K562 (cell line): ENCODE data around the gene MYO1E. TPM values are rescaled to one million over a fixed set of nuclear protein-coding genes. Genes with fewer than 3 reads are reported as not detected.

ENCODE experiments used
- ATAC-seq: fragments of 200-7000 bp; cut with Tn5 transposase; 3 replicates; pipeline ENCODE4 v1.9.1; 2020; ENCODE audit warnings: moderate library complexity
- BruUV-seq: library from RNA; stranded (reverse); fragments of 400-500 nt; replicated peaks from 2 replicates; lab custom pipeline; 2021; lab: Mats Ljungman, UMichigan
- CTCF ChIA-PET: fragments of 300-600 bp; formaldehyde crosslinking; extraction: SDS; loops from one replicate; lab custom pipeline; 2021; ENCODE audit warnings: low intra/inter-chr PET ratio; lab: Yijun Ruan, JAX
- POLR2A ChIA-PET: fragments of 300-600, 350-650 bp; sonication (Branson Sonifier 250); formaldehyde crosslinking; extraction: SDS; loops from one replicate; lab custom pipeline; 2021; ENCODE audit warnings: antibody characterized with exemption, inconsistent platforms; lab: Yijun Ruan, JAX
- DNase-seq, 4 experiments: peaks; one replicate each; pipeline versions ENCODE4 v3.0.0 to v3.0.0-alpha.2; 2011 to 2018; ENCODE audit warnings: low spot score in 3 of 4, mixed read lengths in 3 of 4; ENCODE audit errors: extremely low read depth in 1 of 4
- FAIRE-seq: peaks from 2 replicates; lab custom pipeline; 2011; peaks lifted over from hg19 to GRCh38; lab: Jason Lieb, UNC
- H2AFZ ChIP-seq: 2 replicates; pipeline ENCODE4 v1.6.0; 2011; ENCODE audit warnings: low read depth, low read length, control low read depth, inconsistent platforms
- H3K27ac ChIP-seq: fragments of 200-600 bp; 3 replicates; pipeline ENCODE4 v1.8.0; 2011; ENCODE audit warnings: low read depth, mild to moderate bottlenecking, control low read depth, inconsistent platforms, low read length, moderate library complexity, mixed read lengths; ENCODE audit errors: extremely low read depth
- H3K27me3 ChIP-seq, 2 experiments: fragments of 300-600 bp in 1 of 2; 2 replicates in 1 of 2; 3 replicates in 1 of 2; pipeline versions ENCODE4 v1.6.0 to v1.8.0; 2011; ENCODE audit warnings: inconsistent platforms in 2 of 2, low read length in 2 of 2, mild to moderate bottlenecking in 1 of 2, mixed read lengths in 1 of 2, moderate library complexity in 1 of 2; ENCODE audit not compliant: control insufficient read depth in 2 of 2, insufficient read depth in 2 of 2
- H3K36me3 ChIP-seq: fragments of 300-600 bp; 3 replicates; pipeline ENCODE4 v1.8.0; 2011; ENCODE audit warnings: mild to moderate bottlenecking, low read length, inconsistent platforms; ENCODE audit not compliant: control insufficient read depth, insufficient read depth
- H3K4me1 ChIP-seq, 2 experiments: fragments of 200-600 bp in 1 of 2; replicated peaks in 1 of 2; 2 replicates in 1 of 2; 3 replicates in 1 of 2; pipeline versions ENCODE4 v1.5.1 to v1.8.0; 2011; ENCODE audit warnings: inconsistent platforms in 2 of 2, low read length in 2 of 2, mild to moderate bottlenecking in 1 of 2, mixed read lengths in 1 of 2, moderate library complexity in 1 of 2; ENCODE audit not compliant: control insufficient read depth in 2 of 2, insufficient read depth in 2 of 2
- H3K4me2 ChIP-seq: 2 replicates; pipeline ENCODE4 v1.6.1; 2011; ENCODE audit warnings: low read length, control low read depth, inconsistent platforms, mixed read lengths; ENCODE audit not compliant: insufficient read depth
- H3K4me3 ChIP-seq: fragments of 200-600 bp; sonication (generic), shearing (Covaris generic); 2 replicates; pipeline ENCODE4 v1.5.1; 2016; ENCODE audit warnings: control low read depth, inconsistent platforms
- H3K79me2 ChIP-seq: fragments of 200-600 bp; 3 replicates; pipeline ENCODE4 v1.8.0; 2011; ENCODE audit warnings: low read length, inconsistent platforms; ENCODE audit not compliant: control insufficient read depth, insufficient read depth
- H3K9ac ChIP-seq, 2 experiments: 2 replicates each; pipeline versions ENCODE4 v1.6.0 to v1.6.1; 2011; ENCODE audit warnings: low read depth in 2 of 2, low read length in 2 of 2, control low read depth in 1 of 2, inconsistent platforms in 1 of 2, mild to moderate bottlenecking in 1 of 2, mixed read lengths in 1 of 2; ENCODE audit not compliant: insufficient read depth in 1 of 2
- H3K9me1 ChIP-seq: one replicate; pipeline ENCODE4 v1.6.0; 2011; ENCODE audit warnings: inconsistent platforms, mild to moderate bottlenecking, low read length, moderate library complexity; ENCODE audit not compliant: control insufficient read depth, insufficient read depth
- H3K9me3 ChIP-seq: replicated peaks from 2 replicates; pipeline ENCODE4 v1.5.1; 2011; ENCODE audit warnings: low read depth, low read length, inconsistent platforms; ENCODE audit not compliant: control insufficient read depth, insufficient read depth
- H4K20me1 ChIP-seq: replicated peaks from 2 replicates; pipeline ENCODE4 v1.6.1; 2011; ENCODE audit warnings: low read length, inconsistent platforms, mixed read lengths; ENCODE audit not compliant: control insufficient read depth, insufficient read depth
- BDP1 ChIP-seq: IDR thresholded peaks from 3 replicates; pipeline ENCODE4 v1.6.1; 2011; ENCODE audit not compliant: insufficient read length, insufficient read depth
- CEBPG ChIP-seq, 3 experiments: fragments of 200-800 bp in 1 of 3; sonication (Bioruptor generic) in 1 of 3; sonication (generic) in 1 of 3; formaldehyde crosslinking in 1 of 3; IDR thresholded peaks in 2 of 3; conservative IDR thresholded peaks in 1 of 3; 2 replicates each; pipeline versions ENCODE4 v1.6.1 to v1.8.0; 2016 to 2022; ENCODE audit warnings: missing compliant biosample characterization in 2 of 3, missing genetic modification characterization in 2 of 3, mild to moderate bottlenecking in 1 of 3, missing genetic modification reagents in 1 of 3
- SPI1 ChIP-seq: IDR thresholded peaks from 2 replicates; pipeline ENCODE4 v1.6.1; 2011; ENCODE audit warnings: low read depth, low read length, control low read depth, borderline replicate concordance
- WGBS: fragments of 100-300 bp; shearing (Covaris generic); methylation state at CpG from one replicate; pipeline ENCODE4 v1.1.6; 2016; ENCODE audit warnings: low coverage, mixed read lengths; ENCODE audit not compliant: insufficient coverage; ENCODE audit errors: missing lambda C conversion rate; 5-methylcytosine and 5-hydroxymethylcytosine counted together
- in situ Hi-C: fragments of 300-500 bp; cut with MboI; formaldehyde crosslinking; loops from 4 replicates; pipeline ENCODE4 v1.15.0; 2018; ENCODE audit warnings: inconsistent platforms, mixed read lengths
- intact Hi-C: fragments of 100-400 bp; cut with micrococcal nuclease; formaldehyde crosslinking; loops from 2 replicates; pipeline ENCODE4 v1.14.2; 2022
- polyA plus RNA-seq, 8 experiments: library from polyadenylated mRNA; depleted of rRNA in 4 of 8; stranded (reverse) in 5 of 8; unstranded in 3 of 8; fragments of >200 nt; fragmentation: Nextera tagmentation in 2 of 8; fragmentation: Illumina TruSeq in 1 of 8; extraction: Ambion mirVana in 2 of 8; extraction: Trizol in 1 of 8; gene quantifications; 2 replicates each; pipeline versions ENCODE4 v1.2.1 to v1.2.3, GENCODE V29; 2011 to 2014; ENCODE audit warnings: inconsistent platforms in 1 of 8, missing spikeins in 1 of 8
- total RNA-seq, 7 experiments: library from RNA; depleted of rRNA in 6 of 7; stranded (reverse); fragments of >200 nt in 6 of 7; fragmentation: Illumina TruSeq in 2 of 7; extraction: Trizol in 2 of 7; gene quantifications; 2 replicates each; pipeline versions ENCODE4 v1.2.1 to v1.2.3, GENCODE V29; 2011 to 2021; ENCODE audit warnings: low replicate concordance in 1 of 7
- TF ChIP-seq, protein P1 (sequence below): fragments of 250-450 bp; sonication (Bioruptor Pico); IDR thresholded peaks from 2 replicates; pipeline ENCODE4 v1.8.0; 2022; ENCODE audit warnings: moderate library complexity, mild to moderate bottlenecking, inconsistent platforms
- TF ChIP-seq, protein P2 (sequence below): fragments of 450-650 bp; conservative IDR thresholded peaks from 2 replicates; pipeline ENCODE4 v1.6.1; 2016; ENCODE audit warnings: missing genetic modification characterization, low read depth, mild to moderate bottlenecking, missing compliant biosample characterization, moderate library complexity

MYO1E gene
- total and polyA plus RNA-seq, 9 of the 15 experiments (the other 6 are each of a cell fraction or from before 2014, with no cell fraction given): under 0.01 to 0.44 (median 0.01) TPM; not detected in 6

DNA sequence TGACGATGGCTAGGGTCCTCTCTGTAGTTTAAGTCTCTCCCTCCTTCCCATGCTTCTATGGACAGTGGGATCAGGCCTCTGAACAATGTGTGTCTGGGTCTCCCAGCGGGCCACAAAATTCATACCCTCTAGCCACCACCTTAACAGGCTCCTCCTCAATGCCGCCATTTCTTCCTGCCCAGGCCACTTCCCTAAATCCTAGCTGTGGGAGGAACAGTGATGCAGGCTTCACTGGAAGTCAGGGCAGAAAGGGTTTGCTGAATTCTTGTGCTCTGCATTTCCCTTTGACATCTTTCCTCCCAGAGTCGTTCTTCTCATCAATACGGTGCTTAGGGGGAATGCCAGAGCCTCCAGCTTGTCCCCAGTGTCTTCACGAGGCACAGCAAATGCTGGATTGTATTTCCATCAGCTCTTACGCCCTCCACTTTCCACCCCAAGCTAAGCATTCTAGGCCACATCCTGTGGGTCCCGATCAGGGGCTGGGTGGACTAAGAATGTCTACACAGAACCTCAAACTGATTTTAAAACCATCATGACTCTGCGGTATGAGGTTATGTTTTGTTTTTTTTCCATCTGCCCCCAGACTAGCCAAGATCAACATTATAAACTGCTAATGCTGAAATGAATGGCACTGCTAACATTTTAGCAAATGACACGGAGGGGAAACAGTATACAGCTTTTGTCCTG lies 177.9 kb downstream of the MYO1E start:
- H3K4me2 ChIP-seq: no peak overlapping the region
- no peak overlapping the region for H3K4me3 ChIP-seq
- no TSS peak for BruUV-seq
- no peaks in the 10 kb centered on the region for H3K4me1 ChIP-seq
- H3K9me1 ChIP-seq: no peaks in the 10 kb centered on the region
- ATAC-seq (no peak), DNase-seq (no peak), FAIRE-seq (no peak)
- H3K27ac ChIP-seq: no peak overlapping the region
- no peak overlapping the region for H3K9ac ChIP-seq
- H2AFZ ChIP-seq: no peak overlapping the region
- 0% methylated on average over 10 of the region's 10 CpGs for WGBS
- no peaks in the 10 kb centered on the region for H3K9me3 ChIP-seq
- TF ChIP-seq, protein P1, sequence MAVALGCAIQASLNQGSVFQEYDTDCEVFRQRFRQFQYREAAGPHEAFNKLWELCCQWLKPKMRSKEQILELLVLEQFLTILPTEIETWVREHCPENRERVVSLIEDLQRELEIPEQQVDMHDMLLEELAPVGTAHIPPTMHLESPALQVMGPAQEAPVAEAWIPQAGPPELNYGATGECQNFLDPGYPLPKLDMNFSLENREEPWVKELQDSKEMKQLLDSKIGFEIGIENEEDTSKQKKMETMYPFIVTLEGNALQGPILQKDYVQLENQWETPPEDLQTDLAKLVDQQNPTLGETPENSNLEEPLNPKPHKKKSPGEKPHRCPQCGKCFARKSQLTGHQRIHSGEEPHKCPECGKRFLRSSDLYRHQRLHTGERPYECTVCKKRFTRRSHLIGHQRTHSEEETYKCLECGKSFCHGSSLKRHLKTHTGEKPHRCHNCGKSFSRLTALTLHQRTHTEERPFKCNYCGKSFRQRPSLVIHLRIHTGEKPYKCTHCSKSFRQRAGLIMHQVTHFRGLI: no peak
- TF ChIP-seq BDP1 (no peak), SPI1 (peak; percentile 61; the same call in 1 of the 2 replicates), CEBPG (CRISPR knock-in tag; IDR thresholded peaks at IDR 0.05) (no peak), CEBPG (tag; conservative IDR thresholded peaks at IDR 0.05 in 1 of 2, IDR thresholded peaks at IDR 0.05 in 1 of 2) (no peak)
- TF ChIP-seq, protein P2, sequence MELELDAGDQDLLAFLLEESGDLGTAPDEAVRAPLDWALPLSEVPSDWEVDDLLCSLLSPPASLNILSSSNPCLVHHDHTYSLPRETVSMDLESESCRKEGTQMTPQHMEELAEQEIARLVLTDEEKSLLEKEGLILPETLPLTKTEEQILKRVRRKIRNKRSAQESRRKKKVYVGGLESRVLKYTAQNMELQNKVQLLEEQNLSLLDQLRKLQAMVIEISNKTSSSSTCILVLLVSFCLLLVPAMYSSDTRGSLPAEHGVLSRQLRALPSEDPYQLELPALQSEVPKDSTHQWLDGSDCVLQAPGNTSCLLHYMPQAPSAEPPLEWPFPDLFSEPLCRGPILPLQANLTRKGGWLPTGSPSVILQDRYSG: no peak
- peaks cover 33 to 49% of the 10 kb centered on the region in 2 experiments for H3K27me3 ChIP-seq
- in situ Hi-C loops: no loop called here
- ChIA-PET POLR2A (no interaction called here), CTCF (no interaction called here)
- intact Hi-C loops: no loop called here
- H4K20me1 ChIP-seq: peaks cover 5% of the 10 kb centered on the region; the same call in 1 of the 2 replicates
- no peaks in the 10 kb centered on the region for H3K79me2 ChIP-seq
- H3K36me3 ChIP-seq: no peaks in the 10 kb centered on the region
